Trophoblast cell (in vitro differentiated cells and primary cell): ENCODE measurements around the gene CD164.
"Not testable (repeated sequence)": the region's sequence is repeated elsewhere in the genome, so short reads cannot be mapped to it uniquely, and the experiment has no call there.

ENCODE experiments used
- DNase-seq, 2 donors: peaks; one replicate each; pipeline ENCODE4 v3.0.0-alpha.2; 2016
- H2AFZ ChIP-seq: 2 replicates; pipeline ENCODE4 v1.6.1; 2013; ENCODE audit warnings: low read length, moderate library complexity, mild to moderate bottlenecking; ENCODE audit not compliant: insufficient read depth, poor library complexity
- H2AK5ac ChIP-seq: 2 replicates; pipeline ENCODE4 v1.6.1; 2013; ENCODE audit warnings: mild to moderate bottlenecking, low read length
- H2BK120ac ChIP-seq: 2 replicates; pipeline ENCODE4 v1.6.1; 2013; ENCODE audit warnings: low read length, mild to moderate bottlenecking, moderate library complexity; ENCODE audit not compliant: insufficient read depth, poor library complexity
- H2BK12ac ChIP-seq: 2 replicates; pipeline ENCODE4 v1.6.1; 2013; ENCODE audit warnings: mild to moderate bottlenecking, low read length, moderate library complexity
- H2BK5ac ChIP-seq: 2 replicates; pipeline ENCODE4 v1.6.1; 2013; ENCODE audit warnings: low read length, low read depth, moderate library complexity, mild to moderate bottlenecking; ENCODE audit not compliant: poor library complexity
- H3K14ac ChIP-seq: 2 replicates; pipeline ENCODE4 v1.6.1; 2013; ENCODE audit warnings: mild to moderate bottlenecking, low read length
- H3K18ac ChIP-seq: 2 replicates; pipeline ENCODE4 v1.6.1; 2013; ENCODE audit warnings: mild to moderate bottlenecking, low read length
- H3K23ac ChIP-seq: 2 replicates; pipeline ENCODE4 v1.6.1; 2013; ENCODE audit warnings: low read length
- H3K27ac ChIP-seq: 2 replicates; pipeline ENCODE4 v1.5.1; 2013; ENCODE audit warnings: low read depth, mild to moderate bottlenecking, inconsistent platforms, low read length, moderate library complexity
- H3K27me3 ChIP-seq: 2 replicates; pipeline ENCODE4 v1.6.1; 2013; ENCODE audit warnings: inconsistent platforms, mild to moderate bottlenecking, low read length, moderate library complexity; ENCODE audit not compliant: insufficient read depth
- H3K36me3 ChIP-seq, 2 experiments: 1 replicate in 1 of 2; 2 replicates in 1 of 2; pipeline ENCODE4 v1.6.1; 2013; ENCODE audit warnings: low read length in 2 of 2, mild to moderate bottlenecking in 2 of 2, moderate library complexity in 1 of 2; ENCODE audit not compliant: insufficient read depth in 2 of 2, control insufficient read depth in 1 of 2
- H3K4ac ChIP-seq: 2 replicates; pipeline ENCODE4 v1.6.1; 2013; ENCODE audit warnings: low read depth, mild to moderate bottlenecking, low read length, moderate library complexity
- H3K4me1 ChIP-seq, 2 experiments: 1 replicate in 1 of 2; 2 replicates in 1 of 2; pipeline ENCODE4 v1.6.1; 2013; ENCODE audit warnings: low read length in 2 of 2, mild to moderate bottlenecking in 2 of 2, moderate library complexity in 1 of 2; ENCODE audit not compliant: insufficient read depth in 2 of 2, control insufficient read depth in 1 of 2
- H3K4me2 ChIP-seq: 2 replicates; pipeline ENCODE4 v1.6.1; 2013; ENCODE audit warnings: inconsistent platforms, mild to moderate bottlenecking, low read length, moderate library complexity
- H3K4me3 ChIP-seq: 2 replicates; pipeline ENCODE4 v1.5.1; 2013; ENCODE audit warnings: mild to moderate bottlenecking, low read depth, low read length, inconsistent platforms
- H3K79me1 ChIP-seq: one replicate; pipeline ENCODE4 v1.6.1; 2013; ENCODE audit warnings: low read length
- H3K79me2 ChIP-seq: 2 replicates; pipeline ENCODE4 v1.6.1; 2013; ENCODE audit warnings: low read length, mild to moderate bottlenecking; ENCODE audit not compliant: control insufficient read depth, insufficient read depth, poor library complexity
- H3K9ac ChIP-seq: 2 replicates; pipeline ENCODE4 v1.6.1; 2013; ENCODE audit warnings: mild to moderate bottlenecking, low read length
- H3K9me3 ChIP-seq: 2 replicates; pipeline ENCODE4 v1.6.1; 2013; ENCODE audit warnings: low read depth, mild to moderate bottlenecking, control low read depth, inconsistent platforms, low read length; ENCODE audit not compliant: insufficient read depth
- H4K12ac ChIP-seq: 2 replicates; pipeline ENCODE4 v1.6.1; 2013; ENCODE audit warnings: low read depth, mild to moderate bottlenecking, low read length, moderate library complexity
- H4K8ac ChIP-seq: 2 replicates; pipeline ENCODE4 v1.6.1; 2013; ENCODE audit warnings: low read depth, mild to moderate bottlenecking, low read length, moderate library complexity
- H4K91ac ChIP-seq: one replicate; pipeline ENCODE4 v1.6.1; 2013; ENCODE audit warnings: low read depth, mild to moderate bottlenecking, low read length, moderate library complexity
- WGBS: extraction: QIAGEN DNeasy Blood & Tissue Kit; methylation state at CpG from one replicate; pipeline ENCODE4 v1.1.7; 2013; ENCODE audit warnings: missing lambda C conversion rate; ENCODE audit not compliant: insufficient read length, insufficient coverage; ENCODE audit errors: extremely low coverage; 5-methylcytosine and 5-hydroxymethylcytosine counted together

The CD164 gene

GRCh38 chr6:109370792-109371191 is 11.5 kb downstream of the CD164 start:
- no peak overlapping the region for H2AFZ ChIP-seq
- H4K12ac ChIP-seq = no peak overlapping the region
- H4K91ac ChIP-seq = no peak overlapping the region
- H3K23ac ChIP-seq = no peak overlapping the region
- no peak overlapping the region for H2AK5ac ChIP-seq
- H2BK120ac ChIP-seq = no peak overlapping the region
- no peak overlapping the region for H3K9ac ChIP-seq
- no peaks in the 10 kb centered on the region for H3K4me1 ChIP-seq
- H2BK12ac ChIP-seq = no peak overlapping the region
- no peak overlapping the region for H3K27ac ChIP-seq
- no CpG with 5 or more reads among the region's 3 CpGs for WGBS
- no peaks in the 10 kb centered on the region for H3K79me1 ChIP-seq
- H3K4me3 ChIP-seq = no peak overlapping the region
- H3K4me2 ChIP-seq = no peak overlapping the region
- H3K36me3 ChIP-seq = peaks cover 8 to 20% of the 10 kb centered on the region in 2 experiments
- no peak overlapping the region for H3K18ac ChIP-seq
- no peaks in the 10 kb centered on the region for H3K79me2 ChIP-seq
- no peak overlapping the region for H2BK5ac ChIP-seq
- H3K4ac ChIP-seq = no peak overlapping the region
- no peak overlapping the region for H4K8ac ChIP-seq
- DNase-seq = no peak
- no peaks in the 10 kb centered on the region for H3K9me3 ChIP-seq
- H3K14ac ChIP-seq = no peak overlapping the region
- H3K27me3 ChIP-seq = no peaks in the 10 kb centered on the region

DNA sequence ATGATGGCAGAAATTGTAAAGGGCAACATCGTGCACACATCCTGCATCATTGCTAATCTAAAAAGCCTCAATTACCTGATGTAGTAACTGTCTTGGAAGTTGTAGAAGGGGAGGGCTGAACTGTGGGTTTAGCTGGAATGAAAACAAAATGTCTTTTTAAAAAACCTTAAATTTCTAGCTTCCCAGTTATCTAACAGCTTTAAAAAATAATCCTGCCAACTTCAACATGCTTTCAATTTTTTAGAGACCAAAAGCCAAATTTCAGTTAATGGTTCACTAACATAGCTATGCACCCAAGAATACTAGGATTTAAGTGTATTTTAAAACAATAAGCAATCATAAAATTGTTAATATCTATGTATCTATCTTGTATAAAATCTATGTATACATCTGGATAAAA is 11.9 kb downstream of the CD164 start:
- no peak overlapping the region for H2AFZ ChIP-seq
- no peak overlapping the region for H2BK120ac ChIP-seq
- no peaks in the 10 kb centered on the region for H3K27me3 ChIP-seq
- H3K18ac ChIP-seq = no peak overlapping the region
- no peak overlapping the region for H3K4me3 ChIP-seq
- no peak overlapping the region for H3K14ac ChIP-seq
- no peak overlapping the region for H3K9ac ChIP-seq
- no peak overlapping the region for H2BK12ac ChIP-seq
- no peak overlapping the region for H3K4me2 ChIP-seq
- H3K79me1 ChIP-seq = no peaks in the 10 kb centered on the region
- peaks cover 7 to 20% of the 10 kb centered on the region in 2 experiments for H3K36me3 ChIP-seq
- H3K9me3 ChIP-seq = no peaks in the 10 kb centered on the region
- H3K4me1 ChIP-seq = no peaks in the 10 kb centered on the region
- H4K12ac ChIP-seq = no peak overlapping the region
- no peak overlapping the region for H4K8ac ChIP-seq
- H2AK5ac ChIP-seq = no peak overlapping the region
- H3K23ac ChIP-seq = no peak overlapping the region
- H2BK5ac ChIP-seq = no peak overlapping the region
- H3K79me2 ChIP-seq = no peaks in the 10 kb centered on the region
- no peak overlapping the region for H3K4ac ChIP-seq
- WGBS = no CpG with 5 or more reads among the region's 1 CpG
- no peak overlapping the region for H3K27ac ChIP-seq
- no peak for DNase-seq
- H4K91ac ChIP-seq = no peak overlapping the region

- H4K8ac ChIP-seq = no peak overlapping the region
- no peak overlapping the region for H3K4ac ChIP-seq
- H3K9ac ChIP-seq = no peak overlapping the region
- H2BK5ac ChIP-seq = no peak overlapping the region
- H4K91ac ChIP-seq = no peak overlapping the region
- no peaks in the 10 kb centered on the region for H3K27me3 ChIP-seq
- H2BK12ac ChIP-seq = no peak overlapping the region
- no peaks in the 10 kb centered on the region for H3K4me1 ChIP-seq
- no peaks in the 10 kb centered on the region for H3K79me2 ChIP-seq
- H3K4me3 ChIP-seq = no peak overlapping the region
- H2AFZ ChIP-seq = no peak overlapping the region
- no peaks in the 10 kb centered on the region for H3K9me3 ChIP-seq
- no peak overlapping the region for H3K27ac ChIP-seq
- no peak overlapping the region for H2BK120ac ChIP-seq
- no peak for DNase-seq
- no peak overlapping the region for H3K23ac ChIP-seq
- H3K79me1 ChIP-seq = no peaks in the 10 kb centered on the region
- H3K4me2 ChIP-seq = no peak overlapping the region
- no peak overlapping the region for H4K12ac ChIP-seq
- peaks cover 5 to 18% of the 10 kb centered on the region in 2 experiments for H3K36me3 ChIP-seq
- H3K18ac ChIP-seq = no peak overlapping the region
- WGBS = no CpG with 5 or more reads among the region's 4 CpGs
- H3K14ac ChIP-seq = no peak overlapping the region
- H2AK5ac ChIP-seq = no peak overlapping the region
These were observed 12.5 kb downstream of the CD164 start for GRCh38 chr6:109369728-109370127.

GRCh38 chr6:109364382-109365078 is 17.7 kb downstream of the CD164 start:
- DNase-seq, H2AFZ ChIP-seq, H3K79me1 ChIP-seq, H3K9me3 ChIP-seq, H3K18ac ChIP-seq, H2BK5ac ChIP-seq, H2BK12ac ChIP-seq, H3K79me2 ChIP-seq, H3K4me3 ChIP-seq, H3K4me2 ChIP-seq, H2AK5ac ChIP-seq, H4K12ac ChIP-seq, H3K14ac ChIP-seq, H4K8ac ChIP-seq, H3K4me1 ChIP-seq, H3K27me3 ChIP-seq, H3K27ac ChIP-seq, H3K9ac ChIP-seq, H2BK120ac ChIP-seq, H4K91ac ChIP-seq, H3K4ac ChIP-seq, H3K23ac ChIP-seq: not testable (repeated sequence)
- peaks cover 15 to 21% of the 10 kb centered on the region in 2 experiments for H3K36me3 ChIP-seq
- no CpG with 5 or more reads among the region's 5 CpGs for WGBS
